Erythroblast (primary cell): ENCODE measurements around the gene TMEM212.

Experiments used
- GATA1 ChIP-seq: IDR thresholded peaks from 2 replicates; pipeline ENCODE4 v1.6.1; 2011; ENCODE audit warnings: low read depth, mild to moderate bottlenecking, control low read depth, low read length, moderate library complexity
- POLR2A ChIP-seq: IDR thresholded peaks from 2 replicates; pipeline ENCODE4 v1.6.1; 2011; ENCODE audit warnings: mild to moderate bottlenecking, low read length

GRCh38 chr3:171851660-171852058 is 8.5 kb downstream of the TMEM212 start:
- TF ChIP-seq POLR2A: no peak
- no peak for TF ChIP-seq GATA1
